Measurements from ENCODE around the gene UBASH3B. TPM values are rescaled to one million over a fixed set of nuclear protein-coding genes. Genes with fewer than 3 reads are reported as not detected.

Gene UBASH3B
- total RNA-seq, 1 donor from 2014 or later: 62.1 TPM

GRCh38 chr11:122616718-122617117 lies 38.8 kb upstream of the UBASH3B start:
- Histone ChIP-seq H3K79me2 (ENCODE audit: insufficient read depth, low read length) (no peaks in the 10 kb centered on the region), H4K20me1 (ENCODE audit: insufficient read depth, low read length) (no peaks in the 10 kb centered on the region), H3K27ac (ENCODE audit: low read depth, low read length) (no peak overlapping the region), H3K27me3 (ENCODE audit: insufficient read depth, low read length) (peaks cover 10% of the 10 kb centered on the region), H3K4me3 (ENCODE audit: insufficient read depth, low read depth, low read length) (no peak overlapping the region), H3K36me3 (ENCODE audit: insufficient read depth, low read length) (no peaks in the 10 kb centered on the region), H3K4me1 (ENCODE audit: insufficient read depth, low read length) (no peaks in the 10 kb centered on the region), H3K9me3 (ENCODE audit: insufficient read depth, low read depth, low read length) (no peaks in the 10 kb centered on the region), H3K4me2 (ENCODE audit: low read length) (no peak overlapping the region), H3K9ac (ENCODE audit: low read length) (no peak overlapping the region), H2AFZ (ENCODE audit: low read depth, low read length) (no peak overlapping the region)
- no peaks in the 10 kb centered on the region for H3K9me3 Mint-ChIP-seq (ENCODE audit: unreplicated experiment)
- H3K4me1 Mint-ChIP-seq (ENCODE audit: low read depth, unreplicated experiment): peaks cover 2% of the 10 kb centered on the region
- no peak overlapping the region for H3K4me3 Mint-ChIP-seq (ENCODE audit: unreplicated experiment)
- FAIRE-seq (no peak), DNase-seq (ENCODE audit: low read depth) (no peak)
- no peak overlapping the region for H3K27ac Mint-ChIP-seq (ENCODE audit: unreplicated experiment)
- TF ChIP-seq, protein P1, sequence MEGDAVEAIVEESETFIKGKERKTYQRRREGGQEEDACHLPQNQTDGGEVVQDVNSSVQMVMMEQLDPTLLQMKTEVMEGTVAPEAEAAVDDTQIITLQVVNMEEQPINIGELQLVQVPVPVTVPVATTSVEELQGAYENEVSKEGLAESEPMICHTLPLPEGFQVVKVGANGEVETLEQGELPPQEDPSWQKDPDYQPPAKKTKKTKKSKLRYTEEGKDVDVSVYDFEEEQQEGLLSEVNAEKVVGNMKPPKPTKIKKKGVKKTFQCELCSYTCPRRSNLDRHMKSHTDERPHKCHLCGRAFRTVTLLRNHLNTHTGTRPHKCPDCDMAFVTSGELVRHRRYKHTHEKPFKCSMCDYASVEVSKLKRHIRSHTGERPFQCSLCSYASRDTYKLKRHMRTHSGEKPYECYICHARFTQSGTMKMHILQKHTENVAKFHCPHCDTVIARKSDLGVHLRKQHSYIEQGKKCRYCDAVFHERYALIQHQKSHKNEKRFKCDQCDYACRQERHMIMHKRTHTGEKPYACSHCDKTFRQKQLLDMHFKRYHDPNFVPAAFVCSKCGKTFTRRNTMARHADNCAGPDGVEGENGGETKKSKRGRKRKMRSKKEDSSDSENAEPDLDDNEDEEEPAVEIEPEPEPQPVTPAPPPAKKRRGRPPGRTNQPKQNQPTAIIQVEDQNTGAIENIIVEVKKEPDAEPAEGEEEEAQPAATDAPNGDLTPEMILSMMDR (IDR thresholded peaks at IDR 0.05; ENCODE audit: insufficient read depth, low read depth, low read length): no peak
- no peak for TF ChIP-seq EZH2 (IDR thresholded peaks at IDR 0.05; ENCODE audit: insufficient read depth, low read length)
- H3K27me3 Mint-ChIP-seq (ENCODE audit: low read depth, unreplicated experiment): no peaks in the 10 kb centered on the region
- H3K36me3 Mint-ChIP-seq (ENCODE audit: low read depth, unreplicated experiment): no peaks in the 10 kb centered on the region

DNA sequence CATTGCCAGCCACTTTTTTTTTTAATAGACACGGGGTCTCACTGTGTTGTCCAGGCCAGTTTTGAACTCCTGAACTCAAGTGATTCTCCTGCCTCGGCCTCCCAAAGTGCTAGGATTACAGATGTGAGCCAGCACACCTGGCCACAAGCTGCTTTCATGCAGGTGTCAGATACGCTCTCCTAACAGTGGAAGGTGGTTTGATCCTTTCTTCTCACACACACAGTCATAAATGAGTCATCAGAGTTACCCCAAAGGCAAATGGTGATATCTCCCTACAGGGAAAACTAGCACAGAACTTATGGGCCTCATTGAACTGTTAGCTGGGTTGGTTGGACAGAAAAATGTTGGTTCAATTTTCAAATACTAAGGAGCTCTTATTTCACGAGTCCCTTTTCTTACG lies 38.2 kb upstream of the UBASH3B start:
- DNase-seq (ENCODE audit: low read depth) (no peak), FAIRE-seq (no peak)
- H3K9ac ChIP-seq (ENCODE audit: low read length): no peak overlapping the region
- H3K36me3 Mint-ChIP-seq (ENCODE audit: low read depth, unreplicated experiment): no peaks in the 10 kb centered on the region
- no peak overlapping the region for H3K4me3 ChIP-seq (ENCODE audit: insufficient read depth, low read depth, low read length)
- H3K79me2 ChIP-seq (ENCODE audit: insufficient read depth, low read length): no peaks in the 10 kb centered on the region
- peaks cover 10% of the 10 kb centered on the region for H3K27me3 ChIP-seq (ENCODE audit: insufficient read depth, low read length)
- no peaks in the 10 kb centered on the region for H3K9me3 ChIP-seq (ENCODE audit: insufficient read depth, low read depth, low read length)
- H3K9me3 Mint-ChIP-seq (ENCODE audit: unreplicated experiment): no peaks in the 10 kb centered on the region
- H3K27ac Mint-ChIP-seq (ENCODE audit: unreplicated experiment): no peak overlapping the region
- peaks cover 2% of the 10 kb centered on the region for H3K4me1 Mint-ChIP-seq (ENCODE audit: low read depth, unreplicated experiment)
- no peak overlapping the region for H3K4me3 Mint-ChIP-seq (ENCODE audit: unreplicated experiment)
- no peaks in the 10 kb centered on the region for H3K27me3 Mint-ChIP-seq (ENCODE audit: low read depth, unreplicated experiment)
- no peak overlapping the region for H3K4me2 ChIP-seq (ENCODE audit: low read length)
- H4K20me1 ChIP-seq (ENCODE audit: insufficient read depth, low read length): no peaks in the 10 kb centered on the region
- no peaks in the 10 kb centered on the region for H3K4me1 ChIP-seq (ENCODE audit: insufficient read depth, low read length)
- TF ChIP-seq EZH2 (IDR thresholded peaks at IDR 0.05; ENCODE audit: insufficient read depth, low read length): no peak
- TF ChIP-seq, protein P1 (IDR thresholded peaks at IDR 0.05; ENCODE audit: insufficient read depth, low read depth, low read length): no peak
- H2AFZ ChIP-seq (ENCODE audit: low read depth, low read length): no peak overlapping the region
- no peaks in the 10 kb centered on the region for H3K36me3 ChIP-seq (ENCODE audit: insufficient read depth, low read length)
- no peak overlapping the region for H3K27ac ChIP-seq (ENCODE audit: low read depth, low read length)

- no peak for TF ChIP-seq EZH2 (IDR thresholded peaks at IDR 0.05; ENCODE audit: insufficient read depth, low read length)
- TF ChIP-seq, protein P1 (IDR thresholded peaks at IDR 0.05; ENCODE audit: insufficient read depth, low read depth, low read length): no peak
- Histone ChIP-seq H3K4me3 (ENCODE audit: insufficient read depth, low read depth, low read length) (no peak overlapping the region), H3K9me3 (ENCODE audit: insufficient read depth, low read depth, low read length) (no peaks in the 10 kb centered on the region), H4K20me1 (ENCODE audit: insufficient read depth, low read length) (no peaks in the 10 kb centered on the region), H3K27me3 (ENCODE audit: insufficient read depth, low read length) (peaks cover 10% of the 10 kb centered on the region), H3K4me1 (ENCODE audit: insufficient read depth, low read length) (no peaks in the 10 kb centered on the region), H3K4me2 (ENCODE audit: low read length) (no peak overlapping the region), H3K36me3 (ENCODE audit: insufficient read depth, low read length) (no peaks in the 10 kb centered on the region), H3K27ac (ENCODE audit: low read depth, low read length) (no peak overlapping the region), H3K9ac (ENCODE audit: low read length) (no peak overlapping the region), H2AFZ (ENCODE audit: low read depth, low read length) (no peak overlapping the region), H3K79me2 (ENCODE audit: insufficient read depth, low read length) (no peaks in the 10 kb centered on the region)
- DNase-seq (ENCODE audit: low read depth): no peak
- H3K4me3 Mint-ChIP-seq (ENCODE audit: unreplicated experiment): no peak overlapping the region
- no peaks in the 10 kb centered on the region for H3K9me3 Mint-ChIP-seq (ENCODE audit: unreplicated experiment)
- H3K36me3 Mint-ChIP-seq (ENCODE audit: low read depth, unreplicated experiment): no peaks in the 10 kb centered on the region
- H3K4me1 Mint-ChIP-seq (ENCODE audit: low read depth, unreplicated experiment): no peaks in the 10 kb centered on the region
- H3K27me3 Mint-ChIP-seq (ENCODE audit: low read depth, unreplicated experiment): peaks cover 4% of the 10 kb centered on the region
- H3K27ac Mint-ChIP-seq (ENCODE audit: unreplicated experiment): no peak overlapping the region
- no peak for FAIRE-seq
These were observed 37.6 kb upstream of the UBASH3B start for GRCh38 chr11:122617926-122618325.
